ENCODE data around the gene SCGB1C1.
"Not testable (repeated sequence)": the region's sequence is repeated elsewhere in the genome, so short reads cannot be mapped to it uniquely, and the experiment has no call there.

The SCGB1C1 gene

DNA sequence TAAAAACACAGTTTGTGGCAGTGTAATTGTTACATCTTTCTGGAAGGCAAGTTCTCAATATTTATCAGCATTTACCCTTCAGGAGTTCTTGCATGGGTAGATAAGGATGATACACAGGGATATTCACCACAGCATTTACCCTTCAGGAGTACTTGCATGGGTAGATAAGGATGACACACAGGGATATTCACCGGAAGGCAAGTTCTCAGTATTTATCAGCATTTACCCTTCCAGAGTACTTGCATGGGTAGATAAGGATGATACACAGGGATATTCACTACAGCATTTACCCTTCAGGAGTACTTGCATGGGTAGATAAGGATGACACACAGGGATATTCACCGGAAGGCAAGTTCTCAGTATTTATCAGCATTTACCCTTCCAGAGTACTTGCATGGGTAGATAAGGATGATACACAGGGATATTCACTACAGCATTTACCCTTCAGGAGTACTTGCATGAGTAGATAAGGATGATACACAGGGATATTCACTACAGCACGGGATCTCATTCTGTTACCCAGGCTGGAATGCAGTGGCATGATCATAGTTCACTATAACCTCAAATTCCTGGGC, 27.9 kb downstream of the SCGB1C1 start:
- not testable (repeated sequence) for DNase-seq

DNA sequence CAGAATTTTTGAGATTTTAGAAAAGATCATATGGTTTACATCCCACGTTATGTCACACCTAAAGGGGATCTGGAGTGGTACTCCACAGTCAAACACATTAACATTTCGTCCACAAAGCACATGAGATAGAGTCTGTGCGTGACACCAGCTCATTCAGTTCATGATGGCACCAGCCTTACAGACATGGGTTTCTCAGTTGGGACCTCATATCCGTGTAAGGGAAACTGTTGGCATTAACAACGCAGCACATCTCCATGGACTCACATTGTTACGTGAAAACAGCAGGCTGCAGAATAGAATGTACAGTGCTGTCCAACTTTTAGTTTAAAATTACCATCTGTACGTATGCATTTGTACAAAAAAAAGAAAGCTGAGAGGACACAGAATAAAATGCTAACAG, 28.7 kb downstream of the SCGB1C1 start:
- peak; percentile 21 for DNase-seq

DNA sequence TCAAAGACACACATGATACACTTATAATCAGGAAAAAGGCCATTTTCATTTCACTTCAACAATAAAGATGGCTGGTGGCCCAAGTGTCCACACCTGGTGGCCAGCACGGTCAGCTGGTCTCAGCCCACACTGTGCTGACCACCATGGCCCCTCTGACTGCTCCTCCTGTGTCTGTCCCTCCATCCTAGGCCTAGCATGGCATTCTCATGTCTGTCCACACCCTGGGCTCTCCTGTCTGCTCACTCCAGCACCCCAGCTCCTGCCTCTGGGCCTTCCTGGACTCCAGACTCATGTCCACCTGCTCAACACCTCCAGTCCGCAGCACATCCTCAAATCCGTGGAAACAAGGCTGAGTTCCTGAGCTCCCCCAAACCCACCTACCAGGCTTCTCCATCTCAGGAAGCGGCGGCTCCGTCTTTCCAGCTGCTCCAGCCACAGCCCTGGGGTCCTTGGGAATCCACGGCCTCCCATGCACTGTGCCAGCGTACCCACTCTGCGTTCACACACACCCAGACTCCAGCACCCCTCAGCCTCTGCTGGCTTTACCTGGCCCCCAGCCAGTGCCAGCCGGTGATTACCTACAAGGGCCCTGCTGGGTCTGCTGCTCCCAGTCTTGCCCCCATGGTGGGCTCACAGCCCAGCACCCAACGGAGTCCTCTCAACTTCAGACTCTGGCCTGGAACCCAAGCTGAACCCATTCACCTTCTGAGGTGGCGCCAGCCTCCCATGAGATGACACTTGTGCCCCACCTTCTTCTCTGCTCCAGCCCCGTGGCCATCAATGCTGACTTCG, 29.3 kb downstream of the SCGB1C1 start:
- DNase-seq: peak; percentile 48

DNA sequence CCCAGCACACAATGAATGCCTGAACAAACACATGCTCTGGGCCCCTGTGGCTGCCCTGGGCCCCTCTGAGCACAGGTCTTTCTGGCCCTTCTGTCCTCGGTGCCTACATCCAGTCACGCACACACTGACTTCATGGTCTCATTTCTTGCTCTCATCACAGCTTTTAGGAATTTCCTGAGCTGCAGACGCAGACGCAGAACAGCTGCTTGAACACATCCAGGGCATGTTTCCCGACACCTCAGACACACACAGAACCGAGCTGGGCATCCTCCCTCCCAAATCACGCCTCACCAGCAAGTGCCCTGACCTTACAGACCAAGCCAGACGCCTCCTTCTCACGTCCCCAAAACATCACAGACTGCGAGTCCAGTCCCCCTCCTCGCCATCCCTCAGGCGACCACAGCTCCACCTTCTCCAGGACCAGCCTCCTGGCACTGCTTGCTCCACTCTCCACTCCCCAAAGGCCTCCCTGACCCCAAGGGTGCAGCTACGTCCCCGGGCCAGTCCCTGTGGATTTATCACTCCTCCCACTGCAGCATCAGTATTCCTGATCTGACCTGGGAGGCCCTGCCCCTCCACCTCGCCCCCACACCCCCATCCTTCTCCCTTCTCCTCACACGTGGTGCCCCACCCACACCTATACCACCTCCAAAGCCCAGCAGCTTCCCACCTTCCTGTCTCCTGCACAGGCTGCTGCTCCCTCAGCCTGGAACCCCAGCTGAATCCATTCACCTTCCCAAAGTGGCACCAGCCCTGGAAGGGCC, 30.3 kb downstream of the SCGB1C1 start:
- peak; percentile 45 for DNase-seq

DNA sequence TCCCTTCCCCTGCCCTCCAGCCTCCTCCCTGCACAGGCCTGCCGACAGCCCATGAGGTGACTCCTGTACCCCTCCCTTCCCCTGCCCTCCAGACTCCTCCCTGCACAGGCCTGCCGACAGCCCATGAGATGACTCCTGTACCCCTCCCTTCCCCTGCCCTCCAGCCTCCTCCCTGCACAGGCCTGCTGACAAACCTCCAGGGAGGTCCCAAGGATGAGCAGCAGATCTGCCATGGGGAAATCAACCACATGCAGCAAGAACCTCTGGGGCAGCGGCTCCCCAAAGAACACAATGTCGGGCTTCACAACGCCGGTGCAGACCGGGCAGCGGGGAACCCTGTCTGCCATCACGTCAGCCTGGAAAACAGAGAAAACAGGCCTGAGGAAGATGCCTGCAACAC, 31.0 kb downstream of the SCGB1C1 start:
- peak; percentile 38 for DNase-seq

DNA sequence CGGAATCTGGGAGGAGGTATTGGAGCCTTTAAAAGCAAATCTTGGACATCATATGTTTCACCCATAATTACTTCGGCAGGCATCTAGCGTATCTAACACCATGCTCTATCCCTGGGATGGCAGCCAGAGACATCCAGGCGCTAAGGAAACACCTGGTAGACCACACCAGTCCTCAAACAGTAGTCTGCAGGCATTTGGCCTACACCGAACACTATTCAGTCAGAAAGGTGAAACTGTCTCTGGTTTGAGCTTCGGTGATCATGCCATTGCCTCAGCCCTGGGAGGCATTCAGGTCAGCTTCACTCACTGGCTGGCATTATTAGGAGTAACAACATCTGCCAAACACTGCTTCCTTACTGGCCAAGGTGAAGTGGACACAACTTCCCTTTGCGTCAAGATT, 31.5 kb downstream of the SCGB1C1 start:
- DNase-seq: peak; percentile 30

DNA sequence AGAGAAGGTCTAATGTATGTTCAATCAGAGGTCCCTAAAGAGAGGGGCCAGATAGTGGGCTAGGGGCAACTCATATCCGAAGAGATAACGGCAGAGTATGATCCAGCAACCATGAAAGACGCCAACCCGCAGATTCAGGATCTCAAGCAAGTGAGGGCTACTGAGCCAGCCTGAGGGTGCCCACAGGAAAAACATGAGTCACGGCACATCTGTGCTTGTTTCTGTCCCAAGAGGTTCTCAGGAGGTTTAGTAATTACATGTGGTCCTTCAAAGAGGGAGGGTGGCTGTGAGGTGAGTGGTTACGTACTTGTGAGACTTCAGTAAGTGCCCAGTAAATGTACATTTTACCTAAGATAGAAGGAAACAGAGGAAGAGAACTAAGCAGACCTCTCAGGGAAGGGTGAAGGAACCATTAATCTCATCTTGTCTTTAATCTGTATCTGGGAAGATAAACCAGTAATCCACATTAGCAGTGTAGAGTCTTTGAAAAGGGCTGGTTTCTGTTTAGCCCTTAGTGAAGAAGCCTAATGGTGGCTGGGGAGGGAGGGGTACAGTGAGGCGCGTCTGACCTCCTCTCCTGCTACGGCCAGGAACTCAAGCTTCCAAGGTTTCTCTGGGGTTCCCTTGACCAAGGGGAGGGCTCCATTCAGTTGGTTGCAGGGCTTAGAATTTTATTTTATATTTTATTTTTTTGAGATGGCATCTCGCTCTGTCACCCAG, 33.0 kb downstream of the SCGB1C1 start:
- DNase-seq: peak; percentile 26

DNA sequence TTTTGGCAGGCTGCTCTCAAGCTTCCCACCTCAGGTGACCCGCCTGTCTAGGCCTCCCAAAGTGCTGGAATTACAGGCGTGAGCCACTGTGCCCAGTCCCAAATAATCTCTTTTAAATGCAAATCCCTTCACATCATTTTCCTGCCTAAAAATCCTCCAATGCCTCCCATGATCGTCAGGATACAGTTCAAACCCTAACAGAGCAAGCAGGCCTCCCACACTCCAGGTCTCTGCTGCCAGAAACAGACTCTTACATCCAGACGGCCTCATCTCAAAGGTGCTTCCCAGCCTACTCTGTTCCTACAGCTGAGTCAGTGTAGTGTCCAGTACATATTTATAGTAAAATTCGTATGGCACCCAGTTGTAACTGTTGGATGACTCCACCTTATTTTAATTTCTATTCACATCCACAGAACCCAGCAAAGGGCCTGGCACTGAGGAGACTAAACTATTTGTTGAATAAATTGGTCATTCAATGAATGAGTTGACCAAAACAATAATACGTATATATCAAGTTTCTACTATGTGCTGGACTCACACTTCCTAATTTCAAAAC, 35.0 kb downstream of the SCGB1C1 start:
- peak; percentile 11 for DNase-seq

DNA sequence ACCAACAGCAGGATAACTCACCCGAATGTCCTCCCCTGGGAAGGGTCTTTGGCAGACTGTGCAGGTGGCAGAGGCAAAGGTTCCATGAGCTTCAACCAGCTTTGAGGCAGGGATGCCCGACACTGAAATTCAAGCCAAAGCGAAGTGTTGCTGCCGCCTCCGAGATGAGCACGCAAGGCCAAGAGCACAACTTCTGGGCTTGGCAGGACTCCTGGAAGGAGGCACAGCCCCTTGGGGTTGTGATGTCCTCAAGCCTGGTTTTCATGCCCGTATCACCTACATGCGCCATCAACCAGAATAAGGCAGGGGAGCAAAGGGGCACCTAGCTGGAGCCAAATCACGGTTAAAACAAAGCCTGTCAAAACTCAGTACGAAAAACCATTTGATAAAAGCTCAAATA, 37.6 kb downstream of the SCGB1C1 start:
- DNase-seq: peak; percentile 37

DNA sequence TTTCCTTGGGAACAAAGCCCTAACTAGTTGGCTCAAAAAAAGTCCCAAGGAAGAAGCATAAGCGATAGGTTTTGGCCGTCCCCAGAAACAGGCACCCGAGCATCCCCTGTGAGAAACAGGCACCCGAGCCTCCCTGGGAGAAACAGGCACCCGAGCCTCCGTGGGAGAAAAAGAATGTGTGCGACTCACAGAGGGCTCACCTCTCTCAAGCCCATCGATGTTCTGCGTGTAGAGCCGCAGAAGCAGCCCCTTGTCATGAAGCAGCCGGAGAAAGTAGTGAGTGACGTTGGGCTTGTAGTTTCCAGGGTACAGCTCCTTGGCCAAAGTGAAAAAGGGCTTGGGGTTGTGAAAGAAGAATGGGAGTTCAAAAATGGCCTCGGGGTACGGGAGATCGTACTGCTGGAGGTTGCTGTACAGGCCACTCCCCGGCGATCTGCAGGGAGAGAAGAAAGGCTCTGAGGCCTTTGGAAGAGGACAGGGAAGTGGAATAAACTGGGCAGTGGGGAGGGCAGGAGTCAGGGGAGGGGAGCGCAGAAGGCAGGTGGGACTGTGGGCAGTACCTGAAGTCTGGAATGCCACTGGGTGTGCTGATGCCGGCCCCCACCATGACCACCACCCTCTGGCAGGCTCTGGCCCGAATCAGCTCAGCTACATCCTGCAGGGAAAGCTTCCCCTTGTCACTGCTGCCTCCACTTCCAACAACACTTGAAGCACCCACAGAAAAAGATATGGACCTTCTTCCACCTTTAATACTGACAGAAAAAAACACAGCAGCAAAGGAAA, 40.1 kb downstream of the SCGB1C1 start:
- peak; percentile 33 for DNase-seq

DNA sequence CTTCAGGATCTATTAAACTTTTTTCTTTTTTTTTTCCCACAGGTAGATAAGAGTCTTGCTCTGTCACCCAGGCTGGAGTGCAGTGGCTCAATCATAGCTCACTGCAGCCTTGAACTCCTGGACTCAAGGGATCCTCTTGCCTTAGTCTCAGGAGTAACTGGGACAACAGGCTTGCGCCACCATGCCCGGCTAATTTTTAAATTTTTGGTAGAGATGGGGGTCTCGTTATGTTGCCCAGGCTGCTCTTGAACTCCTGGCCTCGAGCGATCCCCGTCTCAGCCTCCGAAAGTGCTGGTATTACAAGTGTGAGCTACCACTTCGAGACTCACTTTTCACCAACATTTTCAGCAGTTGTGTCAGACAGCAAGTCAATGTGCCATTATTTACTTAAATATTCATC, 42.3 kb downstream of the SCGB1C1 start:
- DNase-seq: peak; percentile 56

DNA sequence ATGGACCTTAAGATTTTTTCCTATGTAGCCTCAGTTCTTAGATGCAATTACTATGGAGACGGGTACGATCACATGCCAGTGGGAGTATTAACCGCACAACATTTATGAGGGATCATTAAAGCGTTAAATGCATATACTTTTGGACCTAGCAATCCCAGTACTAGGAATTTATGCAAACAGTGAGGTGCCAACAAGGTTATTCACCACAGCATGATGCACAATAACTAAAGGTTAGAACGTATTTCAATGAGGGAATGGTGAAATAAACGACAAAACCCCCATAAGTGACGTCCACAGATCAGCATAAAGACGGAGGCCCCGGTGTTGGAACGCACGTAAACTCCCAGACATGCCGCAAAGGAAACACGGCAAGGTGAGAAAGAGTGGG, 42.7 kb downstream of the SCGB1C1 start:
- DNase-seq: no peak

DNA sequence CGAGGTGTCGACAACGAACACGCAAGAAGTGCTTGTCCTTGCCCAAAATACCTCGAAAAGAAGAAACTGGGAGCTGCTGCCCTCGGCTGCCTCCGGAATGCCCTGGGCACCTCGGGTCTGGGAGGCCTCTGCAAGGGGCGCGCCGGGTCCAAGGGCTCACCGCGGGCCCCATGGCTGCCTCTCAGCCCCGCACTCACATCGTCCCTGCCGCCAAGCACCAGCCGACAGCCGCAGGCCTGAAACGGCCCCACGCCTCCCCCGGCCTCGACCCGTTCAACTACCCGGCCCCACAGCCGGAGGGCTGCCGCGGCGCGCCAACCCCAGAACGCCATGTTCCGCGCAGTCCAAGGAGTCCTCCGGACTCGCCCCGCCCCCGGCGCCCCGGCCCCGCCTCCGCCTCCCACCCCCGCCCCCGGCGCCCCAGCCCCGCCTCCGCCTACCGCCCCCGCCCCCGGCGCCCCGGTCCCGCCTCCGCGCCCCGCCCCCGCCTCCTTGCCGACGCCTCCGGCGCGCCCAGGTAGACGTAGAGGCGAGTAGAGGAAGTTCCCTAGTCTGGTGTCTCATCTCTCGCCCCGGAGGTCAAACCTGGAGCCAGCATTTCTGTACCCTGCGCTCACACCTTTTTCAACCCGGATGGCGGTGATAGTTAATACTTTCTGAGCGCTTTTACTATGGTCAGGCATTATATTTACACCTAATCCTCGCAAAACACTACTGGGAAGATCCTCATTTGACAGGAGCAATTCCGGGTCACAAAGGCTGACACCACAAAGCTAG, 43.3 kb downstream of the SCGB1C1 start, which contains the start of gene SIRT3:
TSS of gene SIRT3 (minus strand) at position 346 of the 777 bp plus-strand sequence. CDS start at position 332, 14 bp downstream.
- DNase-seq: peak; percentile 87

DNA sequence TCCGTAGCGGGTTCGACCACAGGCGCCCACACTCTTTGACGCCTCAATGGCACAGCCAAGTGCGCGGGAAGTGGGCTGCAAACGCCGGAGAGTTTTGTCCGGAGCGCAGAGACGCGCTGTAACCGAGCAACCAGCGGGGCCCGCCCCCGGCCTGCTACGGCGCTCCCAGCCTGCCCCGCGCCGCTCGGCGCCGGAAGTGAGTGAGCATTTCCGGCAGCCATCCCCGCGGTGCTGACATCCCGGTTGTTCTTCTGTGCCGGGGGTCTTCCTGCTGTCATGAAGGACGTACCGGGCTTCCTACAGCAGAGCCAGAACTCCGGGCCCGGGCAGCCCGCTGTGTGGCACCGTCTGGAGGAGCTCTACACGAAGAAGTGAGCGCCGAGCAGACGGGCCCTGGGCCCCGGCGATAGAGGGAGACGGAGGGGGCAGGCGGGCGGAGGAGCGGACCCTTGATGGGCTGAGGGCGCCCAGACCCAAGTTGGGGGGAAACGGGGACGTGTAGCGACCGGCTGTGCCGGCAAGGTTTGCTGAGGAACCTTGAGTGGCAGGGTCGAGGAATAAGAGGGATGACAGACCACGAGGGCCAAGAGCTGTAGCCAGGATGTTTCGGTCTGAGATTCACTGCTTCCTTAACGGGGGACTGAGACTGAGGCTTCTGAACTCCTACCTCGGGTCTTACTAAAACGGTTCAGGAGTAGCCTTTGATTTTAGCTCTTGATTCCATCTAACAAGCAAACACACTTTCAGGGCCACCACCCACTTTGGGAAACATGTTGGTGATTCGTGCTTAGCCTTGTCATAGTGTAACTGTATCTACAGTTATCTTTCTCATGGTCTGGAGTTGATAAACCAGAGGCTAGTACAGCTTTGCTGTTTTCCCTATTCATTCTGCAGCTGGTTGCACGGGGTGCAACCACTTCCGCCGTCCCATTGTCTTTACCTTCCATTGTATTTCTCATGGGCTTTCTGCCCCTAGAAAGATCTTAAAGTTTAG, 44.2 kb downstream of the SCGB1C1 start, which contains the start of gene PSMD13:
TSS of gene PSMD13 (plus strand) at position 203 of the 994 bp plus-strand sequence. CDS start at position 277, 74 bp downstream.
- peak; percentile 94 for DNase-seq

DNA sequence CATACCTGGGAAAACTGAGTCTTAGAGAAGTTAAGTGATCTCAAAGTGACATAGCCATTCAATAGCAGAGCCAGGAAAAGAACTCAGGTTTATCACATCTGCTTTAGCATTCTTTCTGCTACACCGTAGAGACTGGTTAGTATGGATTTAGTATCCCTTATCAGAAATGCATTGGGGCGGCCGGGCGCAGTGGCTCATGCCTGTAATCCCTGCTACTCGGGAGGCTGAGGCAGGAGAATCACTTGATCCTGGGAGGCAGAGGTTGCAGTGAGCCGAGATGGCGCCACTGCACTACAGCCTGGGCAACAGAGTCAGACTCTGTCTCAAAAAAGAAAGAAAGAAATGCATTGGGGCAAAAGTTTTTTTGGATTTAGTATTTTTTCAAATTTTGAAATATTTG, 45.5 kb downstream of the SCGB1C1 start:
- not testable (repeated sequence) for DNase-seq

DNA sequence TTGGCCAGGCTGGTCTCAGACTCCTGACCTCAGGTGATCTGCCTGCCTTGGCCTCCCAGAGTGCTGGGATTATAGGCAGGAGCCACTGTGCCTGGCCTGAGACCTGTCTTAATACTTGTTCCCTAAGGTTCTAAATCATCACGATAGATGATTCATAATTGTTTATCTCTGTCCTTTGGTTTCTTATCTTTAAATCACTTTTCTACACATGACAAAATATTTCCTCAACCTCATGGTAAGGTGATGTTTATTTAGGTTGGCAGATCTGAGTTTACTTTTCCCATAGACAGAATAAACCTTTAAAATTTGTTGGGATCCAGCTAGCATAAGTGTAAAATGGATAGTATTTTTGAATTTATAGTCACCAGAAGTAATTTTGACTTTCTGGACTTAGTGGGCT, 47.4 kb downstream of the SCGB1C1 start:
- DNase-seq: peak; percentile 28

DNA sequence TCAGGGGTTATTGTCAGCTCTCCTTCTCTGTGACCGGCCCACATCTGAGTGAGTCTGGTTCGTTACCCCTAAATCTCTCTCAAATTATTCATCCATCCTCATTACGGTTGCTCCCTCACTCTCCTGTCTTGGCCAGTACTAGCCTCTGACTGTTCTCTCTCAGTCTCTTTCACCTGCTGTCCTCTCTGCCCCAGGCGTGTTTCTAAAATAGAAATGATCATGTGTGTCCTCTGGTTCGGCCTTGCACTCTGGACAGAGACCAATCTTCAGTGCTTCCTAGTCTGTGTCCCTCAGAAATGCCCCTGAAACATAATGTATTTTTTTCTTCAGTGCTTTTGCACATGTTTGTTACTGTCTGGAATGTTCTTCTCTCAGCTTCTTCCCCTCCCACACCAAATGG, 48.8 kb downstream of the SCGB1C1 start:
- peak; percentile 35 for DNase-seq

All from activated CD8-positive, alpha-beta memory T cell treated with anti-CD3 and anti-CD28 coated beads for 24 hours (primary cell).